ENCODE measurements around the gene GNB1. TPM values are rescaled to one million over a fixed set of nuclear protein-coding genes. Genes with fewer than 3 reads are reported as not detected.

GNB1 gene
- total RNA-seq, 5 donors from 2014 or later (not counting 1 experiment from before 2014, with no cell fraction given) = 208 to 295 (median 261) TPM

DNA sequence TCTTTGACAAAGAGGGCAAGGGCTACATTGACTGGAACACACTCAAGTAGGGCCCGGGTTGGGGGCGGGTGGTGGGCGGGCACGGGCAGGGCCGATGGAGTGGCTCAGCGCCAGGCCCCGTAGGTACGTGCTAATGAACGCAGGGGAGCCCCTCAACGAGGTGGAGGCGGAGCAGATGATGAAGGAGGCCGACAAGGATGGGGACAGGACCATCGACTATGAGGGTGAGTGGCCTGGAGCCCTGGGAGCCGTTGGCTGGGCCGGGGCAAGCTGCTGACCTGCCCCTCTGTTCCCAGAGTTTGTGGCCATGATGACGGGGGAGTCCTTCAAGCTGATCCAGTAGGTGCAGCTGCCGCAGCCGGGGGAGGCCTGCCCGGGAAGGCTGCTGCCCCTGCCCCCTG is 26.0 kb upstream of the GNB1 start:
- H3K4me1 Mint-ChIP-seq = peaks cover 0 to 11% (median 0%) of the 10 kb centered on the region in 3 donors
- H3K36me3 Mint-ChIP-seq = no peaks in the 10 kb centered on the region
- ChIA-PET CTCF (no interaction called here), POLR2A (no interaction called here)
- H3K27me3 Mint-ChIP-seq = peaks cover 0 to 4% of the 10 kb centered on the region in 2 donors
- ATAC-seq (replicated peaks in 1 of 4) (no peak), DNase-seq (no peak)
- H3K4me1 ChIP-seq (ENCODE audit: control insufficient read depth in 1 of 2, extremely low read depth in 1 of 2, insufficient read depth in 2 of 2, low read length in 2 of 2) = peaks cover 0 to 28% of the 10 kb centered on the region in 2 experiments
- no peaks in the 10 kb centered on the region for H3K36me3 ChIP-seq (ENCODE audit: control insufficient read depth in 2 of 2, extremely low read depth in 1 of 2, insufficient read depth in 1 of 2, low read length in 1 of 2)
- no peaks in the 10 kb centered on the region for H3K9me3 ChIP-seq
- H3K27ac ChIP-seq (ENCODE audit: low read length) = no peak overlapping the region
- H3K4me3 Mint-ChIP-seq = peak overlapping the region in 1 of 3 donors; percentile 21
- H3K27ac Mint-ChIP-seq = no peak overlapping the region
- H3K9me3 Mint-ChIP-seq = no peaks in the 10 kb centered on the region
- H3K4me3 ChIP-seq (ENCODE audit: control insufficient read depth in 1 of 2, extremely low read depth in 1 of 2, low read length in 1 of 2) = no peak overlapping the region
- peaks cover 0 to 37% of the 10 kb centered on the region in 2 experiments for H3K27me3 ChIP-seq (replicated peaks in 1 of 2; ENCODE audit: control insufficient read depth in 2 of 2, extremely low read depth in 1 of 2, insufficient read depth in 2 of 2, low read length in 1 of 2)
- 90% methylated on average over 19 of the region's 19 CpGs for WGBS (ENCODE audit: insufficient coverage)

GRCh38 chr1:1915911-1916840 is 25.3 kb upstream of the GNB1 start:
- CTCF ChIA-PET = no interaction called here
- H3K27ac Mint-ChIP-seq = no peak overlapping the region
- H3K4me3 Mint-ChIP-seq = no peak overlapping the region

DNA sequence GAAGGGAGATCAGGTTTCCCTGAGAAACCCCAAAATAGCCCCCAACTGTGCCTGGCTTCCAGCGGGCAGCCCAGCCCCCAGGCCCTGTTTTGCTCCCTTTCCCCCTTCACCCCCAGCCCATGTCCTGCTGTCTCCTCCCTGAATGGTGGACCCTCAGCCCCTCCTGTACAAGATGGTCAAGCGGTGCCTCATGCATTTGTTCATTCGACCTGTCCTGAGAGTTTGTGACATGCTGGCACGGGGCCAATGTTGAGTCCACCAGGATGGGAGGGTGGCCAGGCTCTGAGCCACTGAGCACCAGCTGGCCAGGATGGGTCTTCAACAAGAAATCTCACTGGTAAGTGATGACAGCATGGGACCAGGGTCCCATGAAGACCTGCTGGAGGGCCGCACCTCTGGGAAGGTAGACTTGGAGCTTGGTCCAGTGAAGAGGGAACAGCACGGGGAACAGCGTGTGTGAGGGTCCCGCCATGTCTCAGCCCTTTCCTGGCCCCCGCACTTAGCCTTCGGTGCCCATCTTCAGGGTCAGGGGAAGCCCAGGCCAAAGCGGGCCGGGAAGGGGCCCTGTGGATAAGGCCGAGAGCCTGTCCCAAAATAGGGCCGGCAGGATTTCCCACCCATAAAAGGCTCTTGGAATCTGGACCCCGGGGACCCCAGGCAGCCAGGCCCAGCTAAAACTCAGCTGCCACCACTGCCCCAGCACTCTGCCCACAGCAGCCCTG is 24.2 kb upstream of the GNB1 start, which contains the start of gene CALML6:
Gene CALML6, plus strand, starts transcription at position 290 of the 722 bp plus-strand sequence. Its CDS starts 21 bp downstream, at position 311.
- CTCF ChIA-PET = interaction anchor here in 1 of 2 donors (0.5 kb wide), 1 partner anchor 33 kb away, joined by 6 read pairs; no protein-coding TSS in a partner anchor
- POLR2A ChIA-PET = interaction anchor here in 1 of 2 donors (0.6 kb wide), 1 partner anchor 41 kb away, joined by 3 read pairs; no protein-coding TSS in a partner anchor
- Histone ChIP-seq H3K36me3 (ENCODE audit: control insufficient read depth in 2 of 2, extremely low read depth in 1 of 2, insufficient read depth in 1 of 2, low read length in 1 of 2) (no peaks in the 10 kb centered on the region), H3K9me3 (no peaks in the 10 kb centered on the region), H3K4me1 (ENCODE audit: control insufficient read depth in 1 of 2, extremely low read depth in 1 of 2, insufficient read depth in 2 of 2, low read length in 2 of 2) (peaks cover 0 to 23% of the 10 kb centered on the region in 2 experiments), H3K4me3 (ENCODE audit: control insufficient read depth in 1 of 2, extremely low read depth in 1 of 2, low read length in 1 of 2) (no peak within 1 kb of the TSS), H3K27me3 (replicated peaks in 1 of 2; ENCODE audit: control insufficient read depth in 2 of 2, extremely low read depth in 1 of 2, insufficient read depth in 2 of 2, low read length in 1 of 2) (peaks cover 0 to 37% of the 10 kb centered on the region in 2 experiments), H3K27ac (ENCODE audit: low read length) (no peak within 1 kb of the TSS)
- Mint-ChIP-seq H3K9me3 (no peaks in the 10 kb centered on the region), H3K27ac (peak within 1 kb of the TSS in 1 of 2 donors; percentile 31), H3K27me3 (peaks cover 0 to 4% of the 10 kb centered on the region in 2 donors), H3K4me1 (peaks cover 3 to 16% (median 4%) of the 10 kb centered on the region in 3 donors), H3K4me3 (no peak within 1 kb of the TSS), H3K36me3 (no peaks in the 10 kb centered on the region)
- ATAC-seq (replicated peaks in 1 of 4) = no peak
- DNase-seq = no peak
- WGBS (ENCODE audit: insufficient coverage) = 89% methylated on average over 15 of the region's 15 CpGs

More at GRCh38 chr1:1915911-1916840, 25.3 kb upstream of the GNB1 start:
- Mint-ChIP-seq H3K4me1 (peaks cover 0 to 13% (median 0%) of the 10 kb centered on the region in 3 donors), H3K36me3 (no peaks in the 10 kb centered on the region), H3K27me3 (peaks cover 0 to 4% of the 10 kb centered on the region in 2 donors), H3K9me3 (no peaks in the 10 kb centered on the region)
- WGBS (ENCODE audit: insufficient coverage) = 89% methylated on average over 19 of the region's 23 CpGs
- Histone ChIP-seq H3K4me1 (ENCODE audit: control insufficient read depth in 1 of 2, extremely low read depth in 1 of 2, insufficient read depth in 2 of 2, low read length in 2 of 2) (peaks cover 0 to 28% of the 10 kb centered on the region in 2 experiments), H3K9me3 (no peaks in the 10 kb centered on the region), H3K27me3 (replicated peaks in 1 of 2; ENCODE audit: control insufficient read depth in 2 of 2, extremely low read depth in 1 of 2, insufficient read depth in 2 of 2, low read length in 1 of 2) (peaks cover 0 to 37% of the 10 kb centered on the region in 2 experiments), H3K27ac (ENCODE audit: low read length) (no peak overlapping the region), H3K4me3 (ENCODE audit: control insufficient read depth in 1 of 2, extremely low read depth in 1 of 2, low read length in 1 of 2) (no peak overlapping the region), H3K36me3 (ENCODE audit: control insufficient read depth in 2 of 2, extremely low read depth in 1 of 2, insufficient read depth in 1 of 2, low read length in 1 of 2) (no peaks in the 10 kb centered on the region)
- ATAC-seq (replicated peaks in 1 of 4) (no peak), DNase-seq (no peak)
- POLR2A ChIA-PET = no interaction called here

- Mint-ChIP-seq H3K27ac (no peak overlapping the region), H3K4me1 (peaks cover 7 to 20% (median 9%) of the 10 kb centered on the region in 3 donors), H3K36me3 (no peaks in the 10 kb centered on the region), H3K4me3 (no peak overlapping the region), H3K9me3 (no peaks in the 10 kb centered on the region), H3K27me3 (peaks cover 0 to 4% of the 10 kb centered on the region in 2 donors)
- H3K4me3 ChIP-seq (ENCODE audit: control insufficient read depth in 1 of 2, extremely low read depth in 1 of 2, low read length in 1 of 2) = no peak overlapping the region
- POLR2A ChIA-PET = no interaction called here
- H3K9me3 ChIP-seq = no peaks in the 10 kb centered on the region
- CTCF ChIA-PET = interaction anchor here in 1 of 2 donors (0.5 kb wide), 1 partner anchor 32 kb away, joined by 6 read pairs; no protein-coding TSS in a partner anchor
- ATAC-seq (replicated peaks in 1 of 4) (no peak), DNase-seq (no peak)
- H3K36me3 ChIP-seq (ENCODE audit: control insufficient read depth in 2 of 2, extremely low read depth in 1 of 2, insufficient read depth in 1 of 2, low read length in 1 of 2) = no peaks in the 10 kb centered on the region
- H3K27me3 ChIP-seq (replicated peaks in 1 of 2; ENCODE audit: control insufficient read depth in 2 of 2, extremely low read depth in 1 of 2, insufficient read depth in 2 of 2, low read length in 1 of 2) = peaks cover 0 to 37% of the 10 kb centered on the region in 2 experiments
- H3K4me1 ChIP-seq (ENCODE audit: control insufficient read depth in 1 of 2, extremely low read depth in 1 of 2, insufficient read depth in 2 of 2, low read length in 2 of 2) = peaks cover 0 to 23% of the 10 kb centered on the region in 2 experiments
- H3K27ac ChIP-seq (ENCODE audit: low read length) = no peak overlapping the region
- WGBS (ENCODE audit: insufficient coverage) = 77% methylated on average over 18 of the region's 20 CpGs
Measured at GRCh38 chr1:1914101-1914970, 23.4 kb upstream of the GNB1 start.

- Mint-ChIP-seq H3K4me3 (peak overlapping the region in 1 of 3 donors; percentile 50), H3K9me3 (no peaks in the 10 kb centered on the region), H3K4me1 (peaks cover 8 to 13% (median 10%) of the 10 kb centered on the region in 3 donors), H3K27ac (peak overlapping the region in 1 of 2 donors; percentile 58), H3K36me3 (no peaks in the 10 kb centered on the region), H3K27me3 (peaks cover 0 to 4% of the 10 kb centered on the region in 2 donors)
- ChIA-PET POLR2A (no interaction called here), CTCF (no interaction called here)
- H3K9me3 ChIP-seq = no peaks in the 10 kb centered on the region
- no peak for ATAC-seq (replicated peaks in 1 of 4)
- DNase-seq = no peak
- WGBS (ENCODE audit: insufficient coverage) = 87% methylated on average over 9 of the region's 13 CpGs
- no peak overlapping the region for H3K4me3 ChIP-seq (ENCODE audit: control insufficient read depth in 1 of 2, extremely low read depth in 1 of 2, low read length in 1 of 2)
- H3K4me1 ChIP-seq (ENCODE audit: control insufficient read depth in 1 of 2, extremely low read depth in 1 of 2, insufficient read depth in 2 of 2, low read length in 2 of 2) = peaks cover 0 to 21% of the 10 kb centered on the region in 2 experiments
- H3K27me3 ChIP-seq (replicated peaks in 1 of 2; ENCODE audit: control insufficient read depth in 2 of 2, extremely low read depth in 1 of 2, insufficient read depth in 2 of 2, low read length in 1 of 2) = peaks cover 0 to 33% of the 10 kb centered on the region in 2 experiments
- H3K27ac ChIP-seq (ENCODE audit: low read length) = no peak overlapping the region
- H3K36me3 ChIP-seq (ENCODE audit: control insufficient read depth in 2 of 2, extremely low read depth in 1 of 2, insufficient read depth in 1 of 2, low read length in 1 of 2) = no peaks in the 10 kb centered on the region
Measured at GRCh38 chr1:1911350-1912041, 20.6 kb upstream of the GNB1 start.

All from T-cell (primary cell).